NCI-H82 (cell line): Measurements from ENCODE around the gene TNFRSF14.

Source experiments
- DNase-seq: peaks from one replicate; lab custom pipeline; 2025; lab: John Stamatoyannopoulos, UW

The TNFRSF14 gene

GRCh38 chr1:2523891-2524609 lies 32.1 kb upstream of the TNFRSF14 start:
- no peak for DNase-seq

GRCh38 chr1:2525572-2525919 lies 30.6 kb upstream of the TNFRSF14 start:
- no peak for DNase-seq

GRCh38 chr1:2525920-2526823 lies 30.0 kb upstream of the TNFRSF14 start, which contains the start of gene PANK4:
Gene PANK4, minus strand, starts transcription at chr1:2526596. Its CDS starts 9 bp downstream, at chr1:2526587.
- peak; percentile 98 for DNase-seq

GRCh38 chr1:2526824-2527555 lies 29.2 kb upstream of the TNFRSF14 start:
- DNase-seq: peak; percentile 83

GRCh38 chr1:2527556-2527860 lies 28.7 kb upstream of the TNFRSF14 start:
- DNase-seq: no peak

GRCh38 chr1:2528016-2528415 lies 28.2 kb upstream of the TNFRSF14 start:
- DNase-seq: no peak

- DNase-seq: no peak
Measured at GRCh38 chr1:2528611-2528965, 27.6 kb upstream of the TNFRSF14 start.

- DNase-seq: no peak
Measured at GRCh38 chr1:2528966-2529783, 27.0 kb upstream of the TNFRSF14 start.

- no peak for DNase-seq
Measured at GRCh38 chr1:2529784-2530512, 26.2 kb upstream of the TNFRSF14 start, which contains the start of gene HES5. Gene HES5, minus strand, starts transcription at chr1:2530263. Its CDS starts 99 bp downstream, at chr1:2530164.

GRCh38 chr1:2530513-2531361 lies 25.4 kb upstream of the TNFRSF14 start:
- DNase-seq: no peak

GRCh38 chr1:2532485-2533160 lies 23.5 kb upstream of the TNFRSF14 start:
- DNase-seq: no peak

GRCh38 chr1:2533365-2533764 lies 22.8 kb upstream of the TNFRSF14 start:
- DNase-seq: no peak

GRCh38 chr1:2534315-2534686 lies 21.9 kb upstream of the TNFRSF14 start:
- no peak for DNase-seq

- no peak for DNase-seq
Measured at GRCh38 chr1:2534687-2535441, 21.3 kb upstream of the TNFRSF14 start.

GRCh38 chr1:2535455-2535854 lies 20.7 kb upstream of the TNFRSF14 start:
- no peak for DNase-seq

GRCh38 chr1:2535981-2536380 lies 20.2 kb upstream of the TNFRSF14 start:
- no peak for DNase-seq

- DNase-seq: no peak
Measured at GRCh38 chr1:2537784-2538115, 18.4 kb upstream of the TNFRSF14 start.

GRCh38 chr1:2538376-2538775 lies 17.8 kb upstream of the TNFRSF14 start:
- DNase-seq: no peak

- DNase-seq: no peak
Measured at GRCh38 chr1:2538872-2539271, 17.3 kb upstream of the TNFRSF14 start.
